GM18507 (cell line): Measurements from ENCODE around the gene TRIM63.
"Not testable (repeated sequence)": the region's sequence is repeated elsewhere in the genome, so short reads cannot be mapped to it uniquely, and the experiment has no call there.

Source experiments
- DNase-seq: peaks from one replicate; pipeline ENCODE4 v3.0.0; 2011; ENCODE audit warnings: low read depth; ENCODE audit not compliant: insufficient read length; ENCODE audit errors: extremely low spot score
- FAIRE-seq: peaks from 2 replicates; lab custom pipeline; 2011; peaks lifted over from hg19 to GRCh38; lab: Jason Lieb, UNC

The TRIM63 gene

DNA sequence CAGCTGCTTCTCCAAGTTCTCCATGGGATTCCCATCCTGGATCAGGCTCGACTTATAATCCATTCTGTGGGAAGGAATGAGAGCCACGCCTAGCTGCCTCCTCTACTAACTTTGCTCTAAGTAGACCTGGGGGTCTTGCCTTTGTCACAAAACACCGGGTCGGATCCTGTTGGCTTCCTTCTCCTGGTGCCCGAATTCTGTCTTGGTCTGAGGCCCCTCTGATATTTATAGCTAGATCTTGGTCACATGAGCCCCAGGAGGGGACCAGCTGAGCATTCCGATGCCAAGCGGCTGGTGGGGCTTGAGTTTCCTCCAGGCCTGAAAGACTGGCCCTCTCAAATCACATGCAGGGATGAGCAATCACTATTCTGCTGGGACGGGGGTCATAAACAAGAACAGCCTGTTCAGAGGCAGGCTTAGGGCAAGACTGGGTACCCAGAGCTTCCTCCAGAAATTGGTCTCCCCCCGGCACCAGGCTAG is at the start of gene TRIM63:
TSS of gene TRIM63 (minus strand) at position 199 of the 480 bp plus-strand sequence. CDS start at position 63, 136 bp downstream.
- no peak for DNase-seq
- no peak for FAIRE-seq

DNA sequence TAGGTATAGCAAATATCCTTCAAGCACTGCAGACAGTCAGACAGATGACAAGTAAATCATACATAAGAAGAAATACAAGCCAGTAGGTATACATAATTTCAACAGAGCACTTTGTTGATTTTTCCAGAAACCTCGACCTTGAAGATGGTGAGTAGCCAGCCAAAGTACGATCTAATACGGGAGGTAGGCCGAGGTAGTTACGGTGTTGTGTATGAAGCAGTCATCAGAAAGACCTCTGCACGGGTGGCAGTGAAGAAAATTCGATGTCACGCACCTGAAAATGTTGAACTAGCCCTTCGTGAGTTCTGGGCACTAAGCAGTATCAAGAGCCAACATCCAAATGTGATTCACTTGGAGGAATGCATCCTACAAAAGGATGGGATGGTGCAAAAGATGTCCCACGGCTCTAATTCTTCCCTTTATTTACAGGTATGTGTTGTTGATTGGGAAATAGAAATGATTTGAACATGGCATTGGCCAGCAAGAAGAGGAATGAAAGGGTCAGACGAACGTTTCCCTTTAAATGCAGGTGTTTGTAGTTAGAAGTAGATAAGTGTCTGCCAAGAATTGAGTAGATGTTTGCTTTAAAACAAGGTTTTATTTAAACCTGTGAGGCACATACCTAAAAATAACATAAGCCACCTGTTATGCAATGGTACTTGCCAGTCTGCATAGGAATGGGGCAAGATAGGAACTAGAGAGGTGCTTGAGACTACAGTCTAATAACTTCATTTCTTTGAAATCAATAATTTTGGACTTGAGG is 46.9 kb upstream of the TRIM63 start:
- FAIRE-seq = no peak
- no peak for DNase-seq

DNA sequence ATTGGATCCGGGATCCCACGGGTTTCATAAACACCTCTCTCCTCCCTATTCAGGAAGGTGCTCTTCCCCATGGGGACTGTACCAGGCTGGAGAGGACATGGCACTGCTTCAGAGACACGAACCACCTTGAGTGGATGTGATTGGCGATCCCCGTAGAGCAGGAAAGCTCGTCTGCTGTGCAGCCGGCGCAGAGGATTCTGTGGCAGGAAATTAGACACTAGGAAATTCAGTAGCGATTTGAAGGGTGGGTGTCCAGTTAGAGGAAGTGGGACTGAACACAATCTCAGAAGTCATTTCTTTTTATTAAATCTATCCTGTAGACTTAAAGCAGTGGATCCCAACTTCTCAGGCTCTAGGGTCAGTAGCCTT is 45.0 kb upstream of the TRIM63 start:
- DNase-seq (no peak), FAIRE-seq (peak; percentile 54)

DNA sequence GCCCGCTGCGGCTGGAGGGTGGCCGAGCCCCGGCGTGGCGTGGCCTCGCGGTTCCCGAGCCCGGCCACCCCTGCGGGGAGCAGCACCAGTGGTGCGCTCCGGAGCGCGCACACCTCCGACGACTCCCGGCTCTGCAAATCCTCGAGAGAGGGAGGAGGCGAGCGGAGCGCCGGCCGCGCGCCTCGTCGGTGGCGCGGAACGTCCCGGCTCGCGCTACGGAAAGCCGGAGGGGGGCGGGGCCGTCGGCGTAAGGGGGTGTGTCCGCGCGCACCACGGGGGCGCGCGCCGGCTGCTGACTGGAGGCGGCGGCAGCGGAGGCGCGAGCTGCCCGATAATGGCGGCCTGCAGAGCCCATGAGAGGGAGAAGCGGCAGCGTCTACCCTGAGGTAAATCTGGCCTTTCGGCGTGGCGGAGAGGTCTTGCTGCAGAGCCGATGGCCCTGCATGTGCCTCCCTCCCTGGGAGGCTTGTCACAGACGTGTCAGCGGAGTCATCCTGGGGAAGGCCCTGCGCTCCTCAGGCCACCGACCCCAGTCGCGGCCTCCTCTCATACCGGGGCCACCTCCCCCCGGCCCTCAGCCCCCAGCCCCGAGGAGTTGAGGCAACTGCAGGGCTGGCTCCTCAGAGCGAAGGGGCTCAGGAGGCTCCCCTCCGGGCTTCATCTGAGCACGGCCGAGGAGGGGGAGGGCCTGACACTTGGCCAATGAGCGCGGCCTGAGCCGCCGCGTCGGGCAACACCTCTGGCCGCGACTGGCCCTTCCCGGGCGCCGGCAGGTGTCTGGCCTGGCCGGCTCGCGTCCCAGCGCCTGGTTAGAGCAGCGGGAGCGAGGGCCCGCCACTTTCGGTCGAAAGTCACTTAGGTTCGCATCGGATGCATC is 44.3 kb upstream of the TRIM63 start, which contains the start of gene PDIK1L:
TSS of gene PDIK1L (plus strand) at position 295 of the 877 bp plus-strand sequence. CDS start 2,485 bp downstream, outside the sequence.
- FAIRE-seq (peak; percentile 96), DNase-seq (peak; percentile 77)

DNA sequence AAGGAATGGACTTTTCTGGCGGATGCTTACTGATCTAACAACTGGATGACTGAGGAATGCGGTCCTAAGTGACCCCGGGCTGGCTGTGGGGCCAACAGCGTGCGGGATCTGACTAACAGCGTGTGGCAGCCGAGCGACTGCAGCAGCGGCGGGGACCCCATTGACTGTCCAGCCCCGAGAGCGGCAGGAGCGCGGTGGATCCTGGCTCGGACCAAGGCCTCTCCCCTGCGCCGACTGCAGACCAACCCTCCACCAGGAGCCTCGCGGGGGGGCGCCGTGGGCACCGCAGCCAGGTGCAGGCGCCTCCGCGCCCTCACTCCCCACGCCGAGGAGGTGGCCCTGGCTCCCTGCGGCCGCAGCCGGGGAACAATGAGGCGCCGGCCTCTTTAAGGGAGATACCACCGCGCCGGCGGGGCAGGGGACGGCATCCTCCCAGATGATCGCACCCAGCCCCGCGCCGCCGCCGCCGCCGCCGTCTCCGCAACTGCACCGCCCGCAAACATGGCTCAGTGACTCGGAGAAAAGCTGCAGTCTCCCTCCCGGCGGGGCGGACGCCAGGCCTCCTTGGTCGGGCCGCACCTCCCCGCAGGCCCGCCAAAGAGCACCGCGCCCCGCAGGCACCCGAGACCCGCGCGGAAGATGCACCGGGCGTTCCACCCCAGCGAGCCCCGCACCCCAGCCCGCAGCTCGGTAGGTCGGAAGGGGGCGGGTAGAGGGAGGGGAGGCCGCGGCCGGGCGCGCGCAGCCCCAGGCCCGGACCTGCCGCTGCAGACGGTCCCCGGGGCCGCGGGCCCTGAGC is 43.5 kb upstream of the TRIM63 start:
- DNase-seq = peak; percentile 60
- peak; percentile 59 for FAIRE-seq

DNA sequence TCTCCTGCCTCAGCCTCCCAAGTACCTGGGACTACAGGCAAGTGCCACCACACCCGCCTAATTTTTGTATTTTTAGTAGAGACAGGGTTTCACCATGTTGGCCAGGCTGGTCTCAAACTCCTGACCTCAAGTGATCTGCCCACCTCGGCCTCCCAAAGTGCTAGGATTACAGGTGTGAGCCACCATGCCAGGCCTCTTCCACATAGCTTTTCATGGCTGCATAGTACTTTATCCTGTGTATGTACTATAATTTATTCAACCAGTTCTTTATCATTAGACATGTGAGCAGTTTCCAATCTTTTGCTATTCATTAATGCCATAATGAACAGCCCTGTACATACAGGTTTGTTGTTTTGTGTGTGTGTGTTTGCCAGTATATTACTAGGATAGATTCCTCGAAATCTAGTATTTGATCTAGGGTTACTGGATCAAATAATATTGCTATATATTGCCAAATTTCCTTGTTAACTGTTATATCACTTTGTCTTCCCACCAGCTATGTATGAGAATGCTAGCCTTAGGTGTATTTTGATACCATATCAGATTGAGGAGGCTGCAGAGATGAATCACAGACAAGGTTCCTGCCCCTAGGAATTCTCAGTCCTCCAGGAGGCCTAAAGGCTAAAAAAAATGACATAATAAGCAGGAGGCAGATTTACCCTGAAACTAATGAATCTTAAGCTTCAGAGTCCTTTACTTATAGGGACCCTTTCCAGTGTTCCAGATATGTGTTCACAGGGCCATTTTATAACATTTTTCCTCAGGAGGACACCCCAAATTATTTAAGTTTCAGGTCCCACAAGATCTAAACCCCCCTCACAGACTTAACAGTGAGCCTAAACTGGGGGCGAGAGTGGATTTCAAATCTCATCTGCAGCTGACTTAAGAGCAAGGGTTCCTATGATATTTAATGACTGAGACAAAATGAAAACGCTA is 42.1 kb upstream of the TRIM63 start:
- FAIRE-seq (no peak), DNase-seq (no peak)

DNA sequence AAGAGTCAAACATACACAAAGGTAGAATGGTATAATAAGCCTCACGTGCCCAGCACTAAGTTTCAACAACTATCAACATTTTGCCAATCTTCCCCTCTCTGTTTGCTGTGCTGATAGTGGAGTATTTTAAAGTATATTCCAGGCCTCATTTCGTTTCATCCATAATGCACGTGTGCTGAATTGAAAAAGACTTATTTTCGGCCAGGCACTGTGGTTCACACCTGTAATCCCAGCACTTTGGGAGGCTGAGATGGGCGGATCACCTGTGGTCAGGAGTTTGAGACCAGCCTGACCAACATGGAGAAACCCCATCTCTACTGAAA is 37.8 kb upstream of the TRIM63 start:
- DNase-seq, FAIRE-seq: not testable (repeated sequence)

DNA sequence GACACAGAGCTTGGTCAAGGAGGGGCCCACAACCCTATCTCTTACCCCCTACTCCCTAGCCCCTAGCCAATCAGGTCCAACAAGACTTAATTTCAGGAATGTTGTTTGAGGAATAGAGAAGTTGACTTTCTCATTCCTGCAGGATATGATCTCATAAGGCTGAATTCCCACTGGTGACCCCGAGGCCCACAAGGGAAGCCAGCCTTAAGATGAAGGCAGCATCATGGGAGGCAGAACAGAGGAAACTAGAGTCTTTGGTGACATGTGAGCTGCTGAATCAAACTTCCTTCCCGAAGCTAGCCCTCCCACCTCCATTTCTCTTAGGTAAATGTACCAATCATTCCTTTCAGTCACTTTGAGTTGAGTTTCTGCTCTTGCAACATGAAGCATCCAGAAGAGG is 35.1 kb upstream of the TRIM63 start:
- no peak for FAIRE-seq
- no peak for DNase-seq

DNA sequence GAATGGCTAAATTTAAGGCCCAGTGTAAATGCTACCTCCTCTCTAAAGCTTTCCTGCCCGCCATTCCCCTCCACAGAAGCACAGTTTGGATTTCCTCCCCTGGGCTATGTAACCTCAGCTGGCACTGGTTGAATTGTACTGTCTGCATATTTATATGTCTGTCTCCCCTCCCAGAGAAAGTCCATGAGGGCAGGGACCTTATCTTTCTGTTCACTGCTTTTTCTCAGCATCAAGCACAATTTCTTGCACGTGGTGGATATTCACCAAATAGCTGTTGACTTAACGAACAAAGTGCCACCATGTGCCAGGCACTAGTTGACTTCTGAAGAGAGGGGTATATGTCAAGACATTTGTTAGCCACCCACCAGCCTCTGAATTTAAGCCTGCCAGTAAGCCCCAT is 34.7 kb upstream of the TRIM63 start:
- FAIRE-seq = no peak
- DNase-seq = no peak

DNA sequence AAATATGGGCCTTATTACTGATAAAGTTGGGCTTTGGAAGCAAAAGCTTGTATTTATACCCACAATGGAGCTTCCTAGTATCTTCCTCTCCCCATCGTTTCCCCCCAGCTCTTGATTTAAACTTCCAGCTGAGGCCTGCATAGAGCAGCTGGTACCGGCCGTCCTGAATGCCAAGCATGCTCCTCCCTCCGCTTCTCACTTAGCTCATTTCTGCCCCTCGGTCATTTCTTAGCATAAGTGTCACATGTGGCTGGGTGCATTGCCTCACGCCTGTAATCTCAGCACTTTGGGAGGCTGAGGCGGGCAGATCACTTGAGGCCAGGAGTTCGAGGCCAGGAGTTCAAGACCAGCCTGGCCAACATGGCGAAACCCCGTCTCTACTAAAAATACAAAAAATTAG is 32.8 kb upstream of the TRIM63 start:
- FAIRE-seq, DNase-seq: not testable (repeated sequence)

DNA sequence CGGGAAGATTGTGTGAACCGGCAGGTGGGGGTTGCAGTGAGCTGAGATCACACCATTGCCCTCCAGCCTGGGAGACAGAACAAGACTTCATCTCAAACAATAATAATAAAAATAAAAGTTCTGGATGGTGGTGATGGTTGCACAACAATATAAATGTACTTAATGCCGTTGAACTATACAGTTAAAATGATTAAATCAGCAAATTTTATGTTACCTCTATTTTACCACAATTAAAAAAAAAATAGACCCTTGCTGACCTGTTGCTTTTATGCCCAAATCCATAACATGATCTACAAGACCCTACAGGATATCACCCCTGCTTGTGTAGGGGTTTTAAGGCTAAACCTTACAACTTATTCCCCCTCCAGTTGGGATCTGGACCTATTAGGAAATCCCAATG is 32.4 kb upstream of the TRIM63 start:
- FAIRE-seq = no peak
- no peak for DNase-seq

DNA sequence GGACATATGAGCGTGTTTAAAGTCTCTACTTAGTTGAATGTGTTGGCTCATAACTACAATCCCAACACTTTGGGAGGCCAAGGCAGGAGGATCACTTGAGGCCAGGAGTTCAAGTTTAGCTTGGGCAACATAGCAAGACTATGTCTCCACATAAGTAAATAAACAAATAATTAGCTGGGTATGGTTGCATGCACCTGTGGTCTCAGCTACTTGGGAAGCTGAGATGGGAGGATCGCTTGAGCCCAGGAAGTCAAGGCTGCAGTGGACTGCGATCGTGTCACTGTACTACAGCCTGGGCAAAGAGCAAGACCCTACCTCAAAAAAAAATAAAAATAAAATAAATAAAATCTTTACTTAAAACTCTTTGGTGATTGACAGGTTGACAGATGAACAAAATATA is 31.2 kb upstream of the TRIM63 start:
- no peak for FAIRE-seq
- DNase-seq = no peak

DNA sequence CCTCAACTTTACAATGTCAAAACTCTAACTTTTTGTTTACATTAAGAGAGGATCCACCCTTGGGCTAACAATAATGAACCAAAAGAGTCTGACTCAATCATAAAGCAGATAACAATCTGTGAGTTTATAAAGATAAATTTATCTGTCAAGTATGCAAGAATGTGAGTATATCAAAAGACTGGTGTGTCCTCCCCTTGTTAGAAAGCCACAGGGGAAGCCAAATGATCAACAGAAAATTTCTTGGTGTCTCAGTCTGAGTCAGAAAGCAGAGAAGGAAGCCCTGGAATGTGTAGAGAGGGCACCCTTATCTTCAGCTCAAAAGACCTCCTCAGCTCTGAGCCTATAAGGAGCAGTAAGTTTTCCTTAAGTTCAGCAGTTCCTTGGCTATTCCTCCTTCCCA is 30.3 kb upstream of the TRIM63 start:
- no peak for DNase-seq
- FAIRE-seq = no peak

DNA sequence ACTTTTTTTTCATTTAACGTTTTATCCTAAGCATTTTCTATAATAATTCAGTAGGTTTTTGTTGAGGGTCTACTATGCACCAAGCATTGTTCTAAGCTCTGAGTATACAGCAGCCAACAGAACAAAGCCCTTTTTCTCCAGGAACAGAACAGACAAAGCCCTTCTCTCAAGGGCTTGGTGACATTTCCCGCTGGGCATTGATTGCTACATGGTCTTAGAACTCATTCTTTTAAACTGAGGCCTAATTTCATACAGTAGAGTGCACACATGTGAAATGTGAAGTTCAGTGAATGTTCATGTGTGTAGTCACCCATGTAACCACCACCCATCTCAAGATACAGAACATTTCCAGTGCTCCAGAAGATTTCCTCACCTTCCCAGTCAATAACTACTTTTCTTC is 29.0 kb upstream of the TRIM63 start:
- DNase-seq = no peak
- FAIRE-seq = no peak

DNA sequence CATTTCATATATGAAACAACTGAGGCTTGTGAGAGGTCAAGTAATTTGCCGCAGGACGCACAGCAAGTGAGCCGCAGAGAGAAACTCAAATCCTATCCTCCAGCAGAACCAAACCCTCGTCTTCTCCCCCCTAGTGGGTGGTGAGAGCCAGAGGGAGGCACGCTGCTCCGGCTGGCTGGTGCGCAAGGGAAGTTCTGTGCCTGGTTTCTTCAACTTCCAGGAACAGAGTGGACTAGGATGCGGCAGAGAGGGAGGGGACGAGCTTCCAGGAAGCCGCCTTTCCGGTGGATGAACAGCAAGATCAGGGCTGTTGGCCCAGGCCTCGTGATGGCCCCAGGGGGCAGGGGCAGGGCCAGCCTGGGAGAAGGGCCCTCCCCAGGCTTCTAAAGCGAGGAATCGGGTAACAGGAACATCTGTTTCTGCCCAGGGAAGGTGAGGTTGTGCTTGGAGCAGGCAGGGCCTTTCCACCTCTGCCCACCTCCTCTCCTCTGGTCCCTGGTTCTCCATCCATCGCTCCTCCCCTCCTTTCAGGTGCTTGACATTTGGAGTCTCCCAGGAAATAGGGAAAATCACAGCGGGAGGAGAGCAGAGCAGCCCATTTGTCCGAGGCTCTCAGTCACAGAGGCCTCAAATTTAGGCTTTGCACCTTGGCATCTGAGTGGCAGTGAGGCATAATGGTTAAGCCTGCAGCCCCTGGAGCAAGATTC is 27.4 kb upstream of the TRIM63 start:
- DNase-seq (no peak), FAIRE-seq (no peak)

DNA sequence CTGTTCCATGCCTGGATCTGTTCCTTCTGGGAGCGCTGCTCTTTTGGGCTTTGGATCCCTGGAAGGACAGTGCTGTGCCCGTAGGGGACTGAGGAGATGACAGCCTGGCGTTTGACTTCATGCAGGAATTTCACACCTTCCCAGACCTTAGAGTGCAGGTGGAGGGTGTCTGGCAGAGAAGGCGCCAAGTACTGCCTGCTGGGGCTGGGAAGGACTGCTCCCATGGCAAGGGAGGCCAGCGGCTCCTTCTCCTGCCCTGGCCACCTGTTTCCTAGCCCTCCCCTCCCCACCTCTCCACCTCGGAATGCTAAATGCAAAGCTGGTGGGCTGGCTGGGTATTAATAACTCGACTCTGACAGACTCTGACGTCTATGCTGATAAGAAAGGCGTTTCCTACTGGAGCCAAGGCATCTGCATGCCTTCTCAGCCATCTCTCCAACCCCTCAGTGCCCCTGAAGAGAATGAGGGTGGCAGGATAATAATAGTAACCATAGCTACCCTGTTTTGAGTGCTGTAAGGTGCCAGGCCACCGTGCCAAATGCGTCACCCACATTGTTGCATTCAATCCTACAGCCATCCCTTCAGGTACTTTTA is 26.7 kb upstream of the TRIM63 start:
- no peak for DNase-seq
- FAIRE-seq = no peak

DNA sequence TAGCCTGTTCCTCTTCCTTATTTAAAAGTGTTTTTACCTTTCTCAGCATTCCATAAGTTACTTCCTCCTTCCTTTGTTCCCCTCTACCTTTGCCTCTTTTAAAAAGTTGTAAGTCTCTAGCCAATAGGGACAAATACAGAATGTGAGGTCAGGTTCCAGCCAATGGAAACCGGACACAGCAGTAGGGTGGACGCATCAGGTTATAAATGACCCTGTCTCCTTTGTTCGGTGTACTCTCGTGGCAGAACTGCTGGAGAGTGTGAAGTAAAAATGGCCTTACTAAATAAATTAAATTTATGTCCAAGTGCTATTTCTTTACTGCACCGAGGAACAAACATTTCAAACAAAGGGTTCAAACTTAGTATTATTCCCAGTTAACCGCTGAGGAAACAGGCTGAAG is 26.1 kb upstream of the TRIM63 start:
- DNase-seq, FAIRE-seq: not testable (repeated sequence)

DNA sequence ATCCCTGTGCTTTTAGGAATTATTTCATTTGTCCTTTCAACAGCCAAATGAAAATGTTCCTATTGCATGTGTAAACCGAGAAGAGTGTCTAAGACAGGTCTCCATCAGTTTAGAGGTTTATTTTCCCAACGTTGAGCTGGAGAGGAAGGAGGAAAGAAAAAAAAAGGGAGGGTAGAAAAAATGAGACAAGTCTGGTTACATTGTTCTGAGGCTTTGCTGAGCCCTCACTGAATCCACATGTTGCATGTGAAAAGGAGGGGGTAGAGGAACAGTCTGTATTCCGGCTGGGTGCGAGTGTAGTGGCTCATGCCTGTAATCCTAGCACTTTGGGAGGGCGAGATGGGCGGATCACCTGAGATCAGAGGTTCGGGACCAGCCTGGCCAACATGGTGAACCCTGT is 25.0 kb upstream of the TRIM63 start:
- no peak for DNase-seq
- no peak for FAIRE-seq
